Bronchial epithelial cell (primary cell): ENCODE data around the gene LYRM1. TPM values are rescaled to one million over a fixed set of nuclear protein-coding genes. Genes with fewer than 3 reads are reported as not detected.

ENCODE experiments used
- DNase-seq: peaks from one replicate; pipeline ENCODE4 v3.0.0-alpha.2; 2010; ENCODE audit warnings: low read depth
- FAIRE-seq: peaks from 2 replicates; lab custom pipeline; 2011; peaks lifted over from hg19 to GRCh38; lab: Jason Lieb, UNC
- H3K27me3 ChIP-seq: 2 replicates; pipeline ENCODE4 v1.5.1; 2011; ENCODE audit warnings: low read length; ENCODE audit not compliant: control insufficient read depth, insufficient read depth
- H3K36me3 ChIP-seq: 2 replicates; pipeline ENCODE4 v1.5.1; 2011; ENCODE audit warnings: low read length; ENCODE audit not compliant: control insufficient read depth, insufficient read depth
- H3K4me3 ChIP-seq: 2 replicates; pipeline ENCODE4 v1.5.1; 2011; ENCODE audit warnings: mild to moderate bottlenecking, low read depth, low read length, control low read depth
- total RNA-seq: library from RNA; depleted of rRNA; stranded (reverse); fragments of >200 nt; gene quantifications from 2 replicates; pipeline ENCODE4 v1.2.1, GENCODE V29; 2014
- TF ChIP-seq, protein P1 (sequence below): IDR thresholded peaks from 2 replicates; pipeline ENCODE4 v1.5.1; 2011; ENCODE audit warnings: mild to moderate bottlenecking, moderate library complexity, low read length, control low read depth, inconsistent platforms; ENCODE audit not compliant: insufficient read depth, severe bottlenecking

The LYRM1 gene
- total RNA-seq, 1 donor from 2014 or later = 40.8 TPM

DNA sequence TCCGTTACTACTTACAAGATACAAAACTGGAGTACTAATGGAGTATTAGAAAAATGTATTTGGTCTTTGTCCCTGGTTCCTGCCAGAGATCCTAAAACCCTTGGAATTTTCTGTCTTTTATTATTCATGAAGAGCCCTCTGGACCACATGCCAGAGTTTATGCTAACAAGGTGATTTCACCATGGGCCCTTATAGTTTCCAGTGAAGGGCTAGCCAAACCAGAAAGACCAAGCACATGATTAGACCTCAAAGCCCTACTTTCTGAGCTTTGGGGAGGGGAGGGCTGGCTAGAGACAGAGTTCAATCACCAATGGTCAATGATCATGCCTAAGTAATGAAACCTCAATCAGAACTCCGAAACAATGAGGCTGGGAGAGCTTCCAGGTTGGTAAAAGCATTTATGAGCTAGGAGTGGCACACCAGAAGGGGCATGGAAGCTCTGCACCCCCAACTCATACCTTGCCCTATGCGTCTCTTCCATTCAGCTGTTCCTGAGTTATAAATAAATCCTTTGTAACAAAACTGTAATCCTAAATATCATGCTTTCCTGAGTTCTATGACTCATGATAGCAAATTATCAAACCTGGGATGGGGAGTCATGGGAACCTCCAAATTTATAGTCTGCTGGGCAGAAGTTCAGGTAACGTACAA lies 10.8 kb upstream of the LYRM1 start:
- FAIRE-seq (no peak), DNase-seq (no peak)
- Histone ChIP-seq H3K27me3 (no peaks in the 10 kb centered on the region), H3K4me3 (no peak overlapping the region), H3K36me3 (peaks cover 10% of the 10 kb centered on the region)
- TF ChIP-seq, protein P1, sequence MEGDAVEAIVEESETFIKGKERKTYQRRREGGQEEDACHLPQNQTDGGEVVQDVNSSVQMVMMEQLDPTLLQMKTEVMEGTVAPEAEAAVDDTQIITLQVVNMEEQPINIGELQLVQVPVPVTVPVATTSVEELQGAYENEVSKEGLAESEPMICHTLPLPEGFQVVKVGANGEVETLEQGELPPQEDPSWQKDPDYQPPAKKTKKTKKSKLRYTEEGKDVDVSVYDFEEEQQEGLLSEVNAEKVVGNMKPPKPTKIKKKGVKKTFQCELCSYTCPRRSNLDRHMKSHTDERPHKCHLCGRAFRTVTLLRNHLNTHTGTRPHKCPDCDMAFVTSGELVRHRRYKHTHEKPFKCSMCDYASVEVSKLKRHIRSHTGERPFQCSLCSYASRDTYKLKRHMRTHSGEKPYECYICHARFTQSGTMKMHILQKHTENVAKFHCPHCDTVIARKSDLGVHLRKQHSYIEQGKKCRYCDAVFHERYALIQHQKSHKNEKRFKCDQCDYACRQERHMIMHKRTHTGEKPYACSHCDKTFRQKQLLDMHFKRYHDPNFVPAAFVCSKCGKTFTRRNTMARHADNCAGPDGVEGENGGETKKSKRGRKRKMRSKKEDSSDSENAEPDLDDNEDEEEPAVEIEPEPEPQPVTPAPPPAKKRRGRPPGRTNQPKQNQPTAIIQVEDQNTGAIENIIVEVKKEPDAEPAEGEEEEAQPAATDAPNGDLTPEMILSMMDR = no peak

DNA sequence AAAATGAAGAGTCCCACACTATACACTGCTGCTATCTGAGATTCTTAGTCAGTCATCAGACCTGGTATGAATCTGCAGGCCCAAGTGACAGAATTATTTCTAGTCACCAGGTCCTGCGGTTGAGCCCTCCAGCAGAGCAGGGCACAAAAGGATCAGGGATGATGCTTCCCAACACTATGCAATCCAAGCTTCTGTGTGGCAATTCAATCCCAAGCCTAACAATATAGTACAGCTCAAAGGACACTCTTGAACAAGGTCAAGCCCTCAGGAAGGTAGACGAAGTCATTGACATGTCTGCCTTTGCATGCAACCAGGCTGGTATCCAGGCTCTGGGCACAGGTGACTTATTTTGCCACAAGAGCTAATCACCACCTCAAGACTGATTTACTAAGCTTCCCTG lies 6.2 kb upstream of the LYRM1 start:
- peaks cover 10% of the 10 kb centered on the region for H3K36me3 ChIP-seq
- H3K4me3 ChIP-seq = no peak overlapping the region
- TF ChIP-seq, protein P1 = no peak
- H3K27me3 ChIP-seq = no peaks in the 10 kb centered on the region
- FAIRE-seq = no peak
- no peak for DNase-seq

DNA sequence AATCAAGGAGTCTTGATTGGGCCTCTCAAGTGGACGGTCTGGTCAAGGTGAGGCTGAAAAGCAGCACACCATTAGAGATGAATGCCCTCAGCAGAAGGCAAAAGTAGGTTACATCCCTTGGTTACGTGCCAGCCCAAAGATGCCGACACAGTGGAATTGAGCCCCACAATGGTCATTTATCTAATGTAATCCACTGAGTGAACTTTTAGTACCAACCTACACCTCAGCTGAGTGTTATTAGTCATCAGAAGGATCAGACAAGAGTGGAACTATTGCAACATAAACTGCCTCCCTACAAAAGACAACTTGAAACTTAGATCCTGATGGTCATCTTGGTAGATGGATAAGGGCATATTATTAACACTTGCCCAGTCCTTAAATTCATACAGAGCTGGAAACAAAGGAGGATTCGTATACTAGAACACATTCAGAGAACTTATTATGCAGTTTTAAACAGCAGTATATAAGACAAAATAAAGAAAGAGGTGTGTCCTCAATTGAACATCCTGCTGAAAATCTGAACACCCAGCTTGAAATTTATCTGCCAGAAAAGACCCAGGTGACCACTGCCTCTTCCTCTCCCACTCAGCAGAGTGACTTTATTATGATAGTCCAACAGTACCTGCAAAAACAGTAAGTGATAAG lies 3.2 kb upstream of the LYRM1 start:
- Histone ChIP-seq H3K27me3 (no peaks in the 10 kb centered on the region), H3K36me3 (peaks cover 9% of the 10 kb centered on the region), H3K4me3 (no peak overlapping the region)
- DNase-seq = peak; percentile 81
- FAIRE-seq = no peak
- TF ChIP-seq, protein P1 = no peak

DNA sequence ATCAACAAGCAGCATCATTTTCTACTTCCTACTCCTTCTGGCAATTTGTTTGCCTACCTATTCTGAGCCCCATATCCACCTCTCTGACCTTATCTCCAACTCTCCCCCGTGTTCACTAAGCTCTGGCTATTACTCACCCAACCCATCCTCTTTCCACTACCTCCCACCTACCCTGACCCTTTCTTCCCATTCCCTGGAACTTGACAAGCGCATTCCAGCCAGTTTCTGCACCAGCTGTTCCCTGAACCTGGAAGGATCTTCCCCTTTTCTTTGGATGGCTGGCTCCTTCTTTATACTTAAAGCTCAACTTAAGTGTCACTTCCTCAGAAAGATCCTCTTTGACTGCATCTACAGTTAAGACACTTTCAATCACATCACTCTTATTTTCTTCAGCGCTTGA lies 2.6 kb upstream of the LYRM1 start:
- DNase-seq (no peak), FAIRE-seq (no peak)
- H3K27me3 ChIP-seq = no peaks in the 10 kb centered on the region
- H3K36me3 ChIP-seq = peaks cover 9% of the 10 kb centered on the region
- TF ChIP-seq, protein P1 = no peak
- H3K4me3 ChIP-seq = no peak overlapping the region

DNA sequence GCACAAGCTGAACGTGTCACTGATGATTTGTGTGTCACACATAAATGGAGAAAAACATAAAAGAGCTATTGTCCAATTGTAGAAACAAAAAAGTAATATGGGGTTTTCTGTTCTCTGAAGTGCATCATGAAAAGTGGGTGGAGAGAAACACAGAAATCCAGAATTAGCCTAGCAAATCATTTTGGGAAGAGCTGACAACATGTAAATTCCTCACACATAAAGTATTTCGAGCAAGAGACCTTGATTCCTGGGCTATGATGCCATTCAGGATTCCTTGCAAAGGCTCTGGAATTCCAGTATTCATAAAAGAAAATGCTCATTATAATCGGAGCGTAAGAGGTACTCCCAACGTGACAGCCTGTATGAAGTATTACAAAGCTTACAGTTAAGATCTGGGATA lies 1.5 kb upstream of the LYRM1 start:
- H3K4me3 ChIP-seq = peak overlapping the region; percentile 78
- DNase-seq (peak; percentile 44), FAIRE-seq (no peak)
- peaks cover 7% of the 10 kb centered on the region for H3K36me3 ChIP-seq
- TF ChIP-seq, protein P1 = no peak
- no peaks in the 10 kb centered on the region for H3K27me3 ChIP-seq
